HG03457 (cell line): ENCODE measurements around the gene TPX2.
"Not testable (repeated sequence)": the region's sequence is repeated elsewhere in the genome, so short reads cannot be mapped to it uniquely, and the experiment has no call there.

Experiments used
- ATAC-seq: cut with Tn5 transposase; IDR thresholded peaks from one replicate; pipeline ENCODE4 v1.9.1; 2021; ENCODE audit warnings: moderate number of reproducible peaks; ENCODE audit not compliant: unreplicated experiment

TPX2 gene

GRCh38 chr20:31811198-31811597 lies 72.1 kb downstream of the TPX2 start:
- ATAC-seq = no peak

GRCh38 chr20:31811796-31812728 lies 73.0 kb downstream of the TPX2 start:
- ATAC-seq = no peak

- ATAC-seq = no peak
Observed at GRCh38 chr20:31813611-31814010, 74.5 kb downstream of the TPX2 start.

GRCh38 chr20:31814142-31814541 lies 75.1 kb downstream of the TPX2 start:
- ATAC-seq = not testable (repeated sequence)

- ATAC-seq = no peak
Observed at GRCh38 chr20:31815408-31816188, 76.5 kb downstream of the TPX2 start.

- ATAC-seq = no peak
Observed at GRCh38 chr20:31816221-31816620, 77.1 kb downstream of the TPX2 start.

GRCh38 chr20:31817461-31817860 lies 78.4 kb downstream of the TPX2 start:
- ATAC-seq = no peak

GRCh38 chr20:31818376-31818908 lies 79.4 kb downstream of the TPX2 start:
- no peak for ATAC-seq

DNA sequence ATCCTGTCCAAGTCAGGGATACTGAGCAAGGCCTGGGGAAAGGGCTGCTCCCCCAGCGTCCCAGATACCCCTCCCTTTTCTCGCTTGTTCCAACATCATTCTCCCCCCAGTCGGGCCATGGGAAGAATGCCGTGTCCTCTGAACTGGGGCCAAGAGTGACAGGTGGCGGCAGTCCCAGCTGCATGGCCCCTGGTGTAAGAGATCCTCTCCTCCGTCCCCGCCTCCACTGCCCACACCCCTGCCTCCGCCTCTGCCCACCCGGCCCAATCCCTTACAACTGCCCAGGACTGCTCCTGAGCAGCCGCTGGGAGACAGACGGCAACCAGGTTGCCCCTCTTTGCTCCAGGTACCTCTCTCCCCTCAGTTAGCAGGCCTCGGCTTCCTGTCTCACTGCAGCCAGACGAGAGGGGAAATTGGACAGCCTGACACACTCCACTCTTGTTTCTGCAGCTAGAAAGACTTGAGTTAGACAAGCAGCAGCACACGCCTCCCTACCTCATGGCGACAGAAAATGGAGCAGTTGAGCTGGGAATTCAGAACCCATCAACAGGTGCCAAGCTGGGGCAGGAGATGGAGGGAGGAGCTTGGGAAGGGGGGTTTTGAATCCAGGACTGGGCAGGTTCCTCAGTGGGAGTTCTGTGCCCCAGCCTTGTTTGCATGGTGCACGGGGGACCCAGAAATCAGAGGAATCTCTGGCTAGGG lies 80.1 kb downstream of the TPX2 start, which contains the start of gene MYLK2:
Gene MYLK2 (plus strand): TSS at position 274 of the 702 bp plus-strand sequence. CDS start 225 bp downstream, at position 499.
- no peak for ATAC-seq

DNA sequence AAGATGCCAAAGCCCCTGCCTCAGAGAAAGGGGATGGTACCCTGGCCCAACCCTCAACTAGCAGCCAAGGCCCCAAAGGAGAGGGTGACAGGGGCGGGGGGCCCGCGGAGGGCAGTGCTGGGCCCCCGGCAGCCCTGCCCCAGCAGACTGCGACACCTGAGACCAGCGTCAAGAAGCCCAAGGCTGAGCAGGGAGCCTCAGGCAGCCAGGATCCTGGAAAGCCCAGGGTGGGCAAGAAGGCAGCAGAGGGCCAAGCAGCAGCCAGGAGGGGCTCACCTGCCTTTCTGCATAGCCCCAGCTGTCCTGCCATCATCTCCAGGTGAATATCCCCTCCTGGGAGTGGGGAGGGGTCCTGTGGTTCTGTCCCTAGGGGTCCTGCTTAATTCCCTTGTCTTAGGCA lies 81.1 kb downstream of the TPX2 start:
- ATAC-seq = no peak

- ATAC-seq = no peak
Observed at GRCh38 chr20:31821427-31821826, 82.3 kb downstream of the TPX2 start.

GRCh38 chr20:31822421-31823330 lies 83.6 kb downstream of the TPX2 start:
- ATAC-seq = no peak

GRCh38 chr20:31823360-31824124 lies 84.5 kb downstream of the TPX2 start:
- no peak for ATAC-seq

DNA sequence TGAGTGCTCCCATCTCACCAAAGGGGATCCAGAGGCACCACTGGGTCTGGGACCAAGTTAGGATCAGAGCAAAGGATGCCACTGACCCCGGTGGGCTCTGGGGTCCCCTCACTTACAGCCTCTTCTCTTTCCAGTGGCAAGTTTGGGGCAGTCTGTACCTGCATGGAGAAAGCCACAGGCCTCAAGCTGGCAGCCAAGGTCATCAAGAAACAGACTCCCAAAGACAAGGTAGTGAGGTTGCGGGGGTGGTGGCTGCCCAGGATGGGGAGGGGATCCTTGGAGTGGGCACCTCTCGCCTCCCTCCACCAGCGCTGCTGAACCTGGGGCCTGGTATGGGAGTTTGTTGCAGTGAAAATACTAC lies 85.0 kb downstream of the TPX2 start:
- no peak for ATAC-seq

GRCh38 chr20:31824554-31825313 lies 85.6 kb downstream of the TPX2 start:
- no peak for ATAC-seq

DNA sequence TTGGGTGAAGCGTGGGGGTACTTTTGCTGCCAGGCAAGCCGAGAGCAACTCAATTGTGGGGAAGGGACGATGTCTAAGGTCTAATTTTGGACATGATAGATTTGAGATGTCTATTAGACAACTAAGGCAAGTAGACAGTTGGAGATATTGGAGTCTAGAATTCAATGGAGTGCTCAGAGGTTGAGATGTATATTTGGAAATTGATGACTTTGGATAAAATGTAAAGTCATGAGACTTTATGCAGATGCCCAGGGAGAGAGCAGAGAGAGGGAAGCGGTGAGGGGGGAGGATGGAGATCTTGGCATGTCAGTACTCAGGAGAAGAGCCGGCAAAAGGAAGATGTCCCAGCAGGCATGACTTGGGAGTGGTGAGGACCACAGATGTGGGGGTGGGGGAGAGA lies 87.0 kb downstream of the TPX2 start:
- no peak for ATAC-seq

GRCh38 chr20:31827059-31827458 lies 88.0 kb downstream of the TPX2 start:
- ATAC-seq = no peak

DNA sequence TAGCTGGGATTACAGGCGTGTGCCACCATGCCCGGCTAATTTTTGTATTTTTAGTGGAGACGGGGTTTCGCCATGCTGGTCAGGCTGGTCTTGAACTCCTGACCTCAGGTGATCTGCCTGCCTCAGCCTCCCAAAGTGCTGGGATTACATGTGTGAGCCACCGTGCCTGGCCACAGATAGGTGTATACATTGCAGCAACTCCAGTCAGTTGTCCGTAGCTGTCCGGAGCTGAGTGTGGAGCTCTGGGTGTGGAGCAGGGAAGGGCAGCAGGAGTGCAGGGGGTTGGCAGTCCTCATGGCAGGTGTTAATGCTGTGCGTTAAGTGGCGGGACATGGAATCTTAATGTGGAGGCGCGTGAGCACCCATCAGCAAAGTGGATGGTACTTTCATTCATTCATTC lies 88.9 kb downstream of the TPX2 start:
- ATAC-seq = not testable (repeated sequence)
